ENCODE data around the gene MYO5A.

MYO5A gene

DNA sequence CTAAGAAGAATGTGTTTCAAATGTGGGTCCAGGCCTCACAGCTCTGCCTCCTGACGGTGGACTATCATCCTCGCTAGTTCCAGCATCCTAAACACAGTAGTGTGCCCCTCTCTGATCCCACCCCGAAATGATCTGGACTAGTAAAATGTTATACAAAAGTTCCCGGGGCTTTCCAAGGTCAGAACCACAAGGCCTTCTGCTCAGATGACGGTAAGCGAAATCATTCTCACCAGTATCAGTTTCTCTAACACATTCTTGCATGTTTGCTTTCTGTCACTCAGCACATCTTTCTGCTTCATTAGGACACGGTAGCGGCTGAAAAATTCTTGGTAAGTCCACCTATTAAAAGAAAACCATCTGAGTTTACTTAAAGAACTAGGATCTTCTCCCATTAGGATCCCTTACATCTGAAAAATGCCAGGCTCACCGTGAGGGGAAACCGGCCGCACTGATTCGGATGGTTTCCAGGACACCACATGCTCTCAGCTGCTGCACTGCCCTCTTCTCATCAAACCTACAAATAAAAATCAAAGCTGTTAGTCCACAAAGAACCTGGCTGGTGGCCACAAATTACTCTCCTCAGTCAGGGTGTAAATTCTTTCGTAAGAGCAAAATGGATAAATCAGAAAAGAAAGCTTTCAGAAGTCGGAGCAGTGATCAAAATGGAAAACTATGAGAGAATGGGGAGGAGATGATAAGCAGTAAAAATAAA lies 149.1 kb downstream of the MYO5A start:
- Histone ChIP-seq H3K9me2 (replicated peaks; ENCODE audit: insufficient read depth, low read length) (no peaks in the 10 kb centered on the region), H3K27me3 (ENCODE audit: low read length) (no peaks in the 10 kb centered on the region), H3K4me3 (ENCODE audit: insufficient read depth, low read length, poor library complexity, severe bottlenecking) (no peak overlapping the region), H3K36me3 (ENCODE audit: low read length) (no peaks in the 10 kb centered on the region), H3K4me2 (ENCODE audit: low read depth, low read length, poor library complexity, severe bottlenecking) (no peak overlapping the region), H3K9ac (ENCODE audit: low read length) (no peak overlapping the region), H3K79me2 (ENCODE audit: insufficient read depth, low read length) (no peaks in the 10 kb centered on the region), H4K20me1 (ENCODE audit: low read depth, low read length) (no peaks in the 10 kb centered on the region), H3K9me3 (ENCODE audit: insufficient read depth, low read length) (no peaks in the 10 kb centered on the region), H3K27ac (ENCODE audit: low read depth, low read length) (no peak overlapping the region), H3F3A (ENCODE audit: insufficient read depth) (no peaks in the 10 kb centered on the region), H2AFZ (ENCODE audit: low read depth, low read length, severe bottlenecking) (no peak overlapping the region)
- TF ChIP-seq EZH2phosphoT487 (conservative IDR thresholded peaks at IDR 0.05; ENCODE audit: low read length), result no peak
- TF ChIP-seq, protein P1, sequence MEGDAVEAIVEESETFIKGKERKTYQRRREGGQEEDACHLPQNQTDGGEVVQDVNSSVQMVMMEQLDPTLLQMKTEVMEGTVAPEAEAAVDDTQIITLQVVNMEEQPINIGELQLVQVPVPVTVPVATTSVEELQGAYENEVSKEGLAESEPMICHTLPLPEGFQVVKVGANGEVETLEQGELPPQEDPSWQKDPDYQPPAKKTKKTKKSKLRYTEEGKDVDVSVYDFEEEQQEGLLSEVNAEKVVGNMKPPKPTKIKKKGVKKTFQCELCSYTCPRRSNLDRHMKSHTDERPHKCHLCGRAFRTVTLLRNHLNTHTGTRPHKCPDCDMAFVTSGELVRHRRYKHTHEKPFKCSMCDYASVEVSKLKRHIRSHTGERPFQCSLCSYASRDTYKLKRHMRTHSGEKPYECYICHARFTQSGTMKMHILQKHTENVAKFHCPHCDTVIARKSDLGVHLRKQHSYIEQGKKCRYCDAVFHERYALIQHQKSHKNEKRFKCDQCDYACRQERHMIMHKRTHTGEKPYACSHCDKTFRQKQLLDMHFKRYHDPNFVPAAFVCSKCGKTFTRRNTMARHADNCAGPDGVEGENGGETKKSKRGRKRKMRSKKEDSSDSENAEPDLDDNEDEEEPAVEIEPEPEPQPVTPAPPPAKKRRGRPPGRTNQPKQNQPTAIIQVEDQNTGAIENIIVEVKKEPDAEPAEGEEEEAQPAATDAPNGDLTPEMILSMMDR (IDR thresholded peaks at IDR 0.05; ENCODE audit: insufficient read depth, low read length, poor library complexity, severe bottlenecking), result no peak

- no peak overlapping the region for H2AFZ ChIP-seq (ENCODE audit: low read depth, low read length, severe bottlenecking)
- H3K27ac ChIP-seq (ENCODE audit: low read depth, low read length), result no peak overlapping the region
- no peaks in the 10 kb centered on the region for H3K79me2 ChIP-seq (ENCODE audit: insufficient read depth, low read length)
- no peaks in the 10 kb centered on the region for H3K36me3 ChIP-seq (ENCODE audit: low read length)
- H3K9me3 ChIP-seq (ENCODE audit: insufficient read depth, low read length), result no peaks in the 10 kb centered on the region
- H3F3A ChIP-seq (ENCODE audit: insufficient read depth), result no peaks in the 10 kb centered on the region
- H3K4me3 ChIP-seq (ENCODE audit: insufficient read depth, low read length, poor library complexity, severe bottlenecking), result no peak overlapping the region
- H3K4me2 ChIP-seq (ENCODE audit: low read depth, low read length, poor library complexity, severe bottlenecking), result no peak overlapping the region
- H4K20me1 ChIP-seq (ENCODE audit: low read depth, low read length), result no peaks in the 10 kb centered on the region
- no peak overlapping the region for H3K9ac ChIP-seq (ENCODE audit: low read length)
- H3K27me3 ChIP-seq (ENCODE audit: low read length), result no peaks in the 10 kb centered on the region
- TF ChIP-seq, protein P1 (IDR thresholded peaks at IDR 0.05; ENCODE audit: insufficient read depth, low read length, poor library complexity, severe bottlenecking), result no peak
- no peak for TF ChIP-seq EZH2phosphoT487 (conservative IDR thresholded peaks at IDR 0.05; ENCODE audit: low read length)
- no peaks in the 10 kb centered on the region for H3K9me2 ChIP-seq (replicated peaks; ENCODE audit: insufficient read depth, low read length)
These were observed 149.8 kb downstream of the MYO5A start for GRCh38 chr15:52378746-52379394.

- H3K36me3 ChIP-seq (ENCODE audit: low read length), result 0 out of 2 replicates have a peak, but pooled peaks cover 3% of the 10 kb centered on the region
- no peak overlapping the region for H3K27ac ChIP-seq (ENCODE audit: low read depth, low read length)
These were observed 158.7 kb downstream of the MYO5A start for GRCh38 chr15:52370010-52370409.

More at GRCh38 chr15:52370010-52370409, 158.7 kb downstream of the MYO5A start:
- Histone ChIP-seq H3K4me3 (ENCODE audit: insufficient read depth, low read length, poor library complexity, severe bottlenecking) (no peak overlapping the region), H3K79me2 (ENCODE audit: insufficient read depth, low read length) (no peaks in the 10 kb centered on the region), H3K27me3 (ENCODE audit: low read length) (no peaks in the 10 kb centered on the region), H3K4me2 (ENCODE audit: low read depth, low read length, poor library complexity, severe bottlenecking) (no peak overlapping the region), H3K9ac (ENCODE audit: low read length) (no peak overlapping the region), H3F3A (ENCODE audit: insufficient read depth) (no peaks in the 10 kb centered on the region), H3K9me3 (ENCODE audit: insufficient read depth, low read length) (no peaks in the 10 kb centered on the region), H2AFZ (ENCODE audit: low read depth, low read length, severe bottlenecking) (no peak overlapping the region), H3K9me2 (replicated peaks; ENCODE audit: insufficient read depth, low read length) (no peaks in the 10 kb centered on the region), H4K20me1 (ENCODE audit: low read depth, low read length) (no peaks in the 10 kb centered on the region)
- no peak for TF ChIP-seq EZH2phosphoT487 (conservative IDR thresholded peaks at IDR 0.05; ENCODE audit: low read length)
- TF ChIP-seq, protein P1 (IDR thresholded peaks at IDR 0.05; ENCODE audit: insufficient read depth, low read length, poor library complexity, severe bottlenecking), result no peak

Measured in SU-DHL-6 (cell line).